DMS153 treated with DMSO at 0.1 percent for 48 hours (cell line): Measurements from ENCODE around the gene INTS3.
A peak's percentile ranks its signal among the peaks of the same experiment; 100 is the strongest.
"Not testable (repeated sequence)": the region's sequence is repeated elsewhere in the genome, so short reads cannot be mapped to it uniquely, and the experiment has no call there.

ENCODE experiments used
- DNase-seq: peaks from one replicate; lab custom pipeline; 2025; ENCODE audit not compliant: unreplicated experiment; lab: John Stamatoyannopoulos, UW

The INTS3 gene

DNA sequence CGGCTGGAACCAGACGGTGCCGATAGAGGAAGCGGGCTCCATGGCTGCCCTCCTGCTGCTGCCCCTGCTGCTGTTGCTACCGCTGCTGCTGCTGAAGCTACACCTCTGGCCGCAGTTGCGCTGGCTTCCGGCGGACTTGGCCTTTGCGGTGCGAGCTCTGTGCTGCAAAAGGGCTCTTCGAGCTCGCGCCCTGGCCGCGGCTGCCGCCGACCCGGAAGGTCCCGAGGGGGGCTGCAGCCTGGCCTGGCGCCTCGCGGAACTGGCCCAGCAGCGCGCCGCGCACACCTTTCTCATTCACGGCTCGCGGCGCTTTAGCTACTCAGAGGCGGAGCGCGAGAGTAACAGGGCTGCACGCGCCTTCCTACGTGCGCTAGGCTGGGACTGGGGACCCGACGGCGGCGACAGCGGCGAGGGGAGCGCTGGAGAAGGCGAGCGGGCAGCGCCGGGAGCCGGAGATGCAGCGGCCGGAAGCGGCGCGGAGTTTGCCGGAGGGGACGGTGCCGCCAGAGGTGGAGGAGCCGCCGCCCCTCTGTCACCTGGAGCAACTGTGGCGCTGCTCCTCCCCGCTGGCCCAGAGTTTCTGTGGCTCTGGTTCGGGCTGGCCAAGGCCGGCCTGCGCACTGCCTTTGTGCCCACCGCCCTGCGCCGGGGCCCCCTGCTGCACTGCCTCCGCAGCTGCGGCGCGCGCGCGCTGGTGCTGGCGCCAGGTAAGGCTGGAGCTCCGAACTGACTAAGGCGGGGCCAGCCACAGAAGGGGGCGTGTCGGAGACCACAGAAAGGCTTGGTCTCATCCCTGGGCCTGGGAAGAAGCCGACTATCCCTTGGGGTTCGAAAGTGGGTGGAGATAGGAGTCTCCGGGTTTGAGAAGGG, 47.8 kb downstream of the INTS3 start:
- peak; percentile 82 for DNase-seq

DNA sequence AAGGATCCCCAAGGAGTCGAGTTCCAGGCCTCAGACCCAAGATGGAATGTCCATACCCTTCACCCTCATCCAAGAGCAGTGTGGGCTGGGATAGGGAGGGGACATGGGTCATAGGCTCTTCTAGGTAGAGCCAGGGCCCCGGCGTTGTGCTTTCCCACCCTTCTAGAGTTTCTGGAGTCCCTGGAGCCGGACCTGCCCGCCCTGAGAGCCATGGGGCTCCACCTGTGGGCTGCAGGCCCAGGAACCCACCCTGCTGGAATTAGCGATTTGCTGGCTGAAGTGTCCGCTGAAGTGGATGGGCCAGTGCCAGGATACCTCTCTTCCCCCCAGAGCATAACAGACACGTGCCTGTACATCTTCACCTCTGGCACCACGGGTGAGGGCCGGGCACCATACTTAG, 48.5 kb downstream of the INTS3 start:
- no peak for DNase-seq

DNA sequence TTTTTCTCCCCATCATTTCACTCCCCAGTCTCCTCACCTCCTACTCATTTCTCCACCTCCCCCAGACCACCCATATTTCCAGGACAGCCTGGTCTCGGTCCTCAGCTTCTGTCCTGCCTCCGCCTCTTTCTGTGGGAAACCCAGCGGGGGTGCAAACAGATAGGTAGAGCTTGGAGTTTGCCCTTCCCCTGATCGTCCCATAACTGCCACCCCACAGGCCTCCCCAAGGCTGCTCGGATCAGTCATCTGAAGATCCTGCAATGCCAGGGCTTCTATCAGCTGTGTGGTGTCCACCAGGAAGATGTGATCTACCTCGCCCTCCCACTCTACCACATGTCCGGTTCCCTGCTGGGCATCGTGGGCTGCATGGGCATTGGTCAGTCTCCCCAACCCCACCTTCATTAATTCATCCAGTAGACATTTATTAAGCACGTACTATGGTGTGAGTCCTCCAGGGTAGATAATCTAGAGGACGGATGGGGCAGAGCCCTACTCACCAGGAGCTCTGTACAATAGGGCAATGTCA, 49.1 kb downstream of the INTS3 start:
- no peak for DNase-seq

DNA sequence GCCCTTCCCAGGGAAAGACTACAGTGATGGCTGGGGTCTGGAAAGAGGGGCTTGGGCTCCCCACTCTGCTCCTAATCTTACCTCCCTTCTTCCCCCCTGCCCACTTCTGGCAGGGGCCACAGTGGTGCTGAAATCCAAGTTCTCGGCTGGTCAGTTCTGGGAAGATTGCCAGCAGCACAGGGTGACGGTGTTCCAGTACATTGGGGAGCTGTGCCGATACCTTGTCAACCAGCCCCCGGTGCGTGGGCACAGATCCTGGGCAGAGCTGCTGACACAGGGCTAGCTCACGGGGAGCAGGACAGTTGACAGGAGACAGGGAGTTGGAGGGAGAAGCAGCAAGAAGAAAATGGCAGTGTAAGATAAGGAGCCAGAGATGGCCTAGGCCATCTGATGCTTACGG, 49.8 kb downstream of the INTS3 start:
- DNase-seq: no peak

DNA sequence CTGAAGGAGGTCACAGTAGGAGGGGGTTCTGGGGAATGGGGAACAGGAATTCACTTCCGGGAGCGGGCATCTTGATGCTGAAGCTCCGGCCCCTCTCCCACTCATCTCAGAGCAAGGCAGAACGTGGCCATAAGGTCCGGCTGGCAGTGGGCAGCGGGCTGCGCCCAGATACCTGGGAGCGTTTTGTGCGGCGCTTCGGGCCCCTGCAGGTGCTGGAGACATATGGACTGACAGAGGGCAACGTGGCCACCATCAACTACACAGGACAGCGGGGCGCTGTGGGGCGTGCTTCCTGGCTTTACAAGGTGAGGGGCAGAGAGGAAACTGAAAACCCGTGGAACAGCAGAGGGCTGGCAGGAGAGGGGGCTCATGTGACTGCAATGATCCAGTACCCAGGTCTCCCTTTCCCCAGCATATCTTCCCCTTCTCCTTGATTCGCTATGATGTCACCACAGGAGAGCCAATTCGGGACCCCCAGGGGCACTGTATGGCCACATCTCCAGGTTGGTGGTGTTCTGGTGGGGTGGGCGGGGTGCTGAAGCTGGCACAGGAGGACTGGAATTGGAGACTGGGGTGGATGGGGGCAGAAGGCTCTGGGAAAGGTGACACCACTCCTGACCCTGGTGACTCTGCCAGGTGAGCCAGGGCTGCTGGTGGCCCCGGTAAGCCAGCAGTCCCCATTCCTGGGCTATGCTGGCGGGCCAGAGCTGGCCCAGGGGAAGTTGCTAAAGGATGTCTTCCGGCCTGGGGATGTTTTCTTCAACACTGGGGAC, 50.4 kb downstream of the INTS3 start:
- DNase-seq: no peak

DNA sequence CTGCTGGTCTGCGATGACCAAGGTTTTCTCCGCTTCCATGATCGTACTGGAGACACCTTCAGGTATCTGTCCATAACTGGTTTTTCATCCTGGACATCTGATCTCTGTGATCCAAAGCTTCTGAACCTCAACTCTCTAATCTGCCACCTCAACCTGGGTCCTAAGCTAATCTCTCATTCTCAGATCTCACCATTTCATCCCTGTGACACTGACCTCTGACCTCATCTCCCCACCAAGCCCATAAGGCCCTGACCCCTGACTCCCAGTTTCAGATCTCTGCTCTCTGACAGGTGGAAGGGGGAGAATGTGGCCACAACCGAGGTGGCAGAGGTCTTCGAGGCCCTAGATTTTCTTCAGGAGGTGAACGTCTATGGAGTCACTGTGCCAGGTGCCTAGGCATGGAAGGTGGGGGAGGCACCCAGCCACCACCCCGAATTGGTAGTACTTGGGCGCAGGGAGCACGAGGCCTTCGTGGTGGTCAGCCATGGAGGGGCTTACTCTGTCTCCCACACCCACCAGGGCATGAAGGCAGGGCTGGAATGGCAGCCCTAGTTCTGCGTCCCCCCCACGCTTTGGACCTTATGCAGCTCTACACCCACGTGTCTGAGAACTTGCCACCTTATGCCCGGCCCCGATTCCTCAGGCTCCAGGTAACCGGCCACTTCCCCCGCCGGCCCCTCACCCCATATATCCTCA, 51.1 kb downstream of the INTS3 start:
- no peak for DNase-seq

DNA sequence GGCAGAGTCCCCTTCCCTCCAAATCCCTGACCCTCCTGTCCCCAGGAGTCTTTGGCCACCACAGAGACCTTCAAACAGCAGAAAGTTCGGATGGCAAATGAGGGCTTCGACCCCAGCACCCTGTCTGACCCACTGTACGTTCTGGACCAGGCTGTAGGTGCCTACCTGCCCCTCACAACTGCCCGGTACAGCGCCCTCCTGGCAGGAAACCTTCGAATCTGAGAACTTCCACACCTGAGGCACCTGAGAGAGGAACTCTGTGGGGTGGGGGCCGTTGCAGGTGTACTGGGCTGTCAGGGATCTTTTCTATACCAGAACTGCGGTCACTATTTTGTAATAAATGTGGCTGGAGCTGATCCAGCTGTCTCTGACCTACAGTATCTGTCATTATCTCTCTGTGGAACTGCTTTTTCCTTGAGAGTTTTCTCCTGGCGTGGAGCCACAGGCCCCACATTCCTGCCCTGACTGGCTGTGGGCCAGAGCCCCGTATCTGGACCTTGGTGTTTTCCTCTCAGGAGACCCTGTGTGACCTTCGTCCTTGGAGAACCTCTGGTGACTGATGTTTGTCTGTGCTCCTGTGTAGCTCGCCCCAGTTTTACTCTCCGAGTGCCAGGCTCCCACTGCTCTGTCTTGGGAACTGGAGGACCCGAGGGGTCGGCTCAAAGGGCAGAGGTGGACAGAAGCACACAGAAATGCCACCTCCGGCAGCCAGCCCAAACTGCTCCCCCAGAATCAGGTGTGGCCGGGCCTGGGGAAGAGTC, 52.1 kb downstream of the INTS3 start:
- DNase-seq: no peak

DNA sequence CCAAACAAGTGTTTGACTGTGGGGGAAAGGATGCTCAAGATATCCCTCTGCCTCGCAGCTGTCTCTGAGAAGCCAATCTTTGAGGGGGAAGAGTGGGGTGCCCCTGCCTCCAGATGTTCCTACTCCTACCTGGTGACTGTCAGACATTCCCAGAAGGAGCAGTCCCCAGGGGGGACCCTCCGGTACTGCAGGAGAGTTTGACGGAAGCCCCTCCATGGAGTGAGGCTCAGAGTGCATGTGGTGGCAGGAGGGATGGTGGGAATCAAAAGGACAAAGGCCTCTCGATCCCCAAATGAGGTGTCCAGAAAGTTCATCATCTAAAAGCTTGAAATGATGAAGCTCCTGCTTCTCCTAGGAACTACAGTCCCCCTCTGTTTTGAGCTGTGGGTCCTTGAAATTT, 52.7 kb downstream of the INTS3 start:
- DNase-seq: no peak

DNA sequence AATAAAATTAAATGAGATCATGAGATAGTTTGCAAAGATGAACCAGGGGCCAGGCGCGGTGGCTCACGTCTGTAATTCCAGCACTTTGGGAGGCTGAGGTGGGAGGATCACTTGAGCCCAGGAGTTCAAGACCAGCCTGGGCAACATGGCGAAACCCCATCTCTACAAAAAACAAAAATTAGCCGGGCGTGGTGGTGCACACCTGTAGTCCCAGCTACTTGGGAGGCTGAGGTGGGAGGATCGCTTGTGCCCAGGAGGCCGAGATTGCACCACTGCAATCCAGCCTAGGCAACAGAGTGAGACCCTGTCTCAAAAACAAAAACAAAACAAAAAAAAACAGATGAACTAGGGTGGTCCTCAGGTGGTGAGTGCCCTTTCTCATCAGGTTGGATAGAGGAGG, 54.8 kb downstream of the INTS3 start:
- not testable (repeated sequence) for DNase-seq

DNA sequence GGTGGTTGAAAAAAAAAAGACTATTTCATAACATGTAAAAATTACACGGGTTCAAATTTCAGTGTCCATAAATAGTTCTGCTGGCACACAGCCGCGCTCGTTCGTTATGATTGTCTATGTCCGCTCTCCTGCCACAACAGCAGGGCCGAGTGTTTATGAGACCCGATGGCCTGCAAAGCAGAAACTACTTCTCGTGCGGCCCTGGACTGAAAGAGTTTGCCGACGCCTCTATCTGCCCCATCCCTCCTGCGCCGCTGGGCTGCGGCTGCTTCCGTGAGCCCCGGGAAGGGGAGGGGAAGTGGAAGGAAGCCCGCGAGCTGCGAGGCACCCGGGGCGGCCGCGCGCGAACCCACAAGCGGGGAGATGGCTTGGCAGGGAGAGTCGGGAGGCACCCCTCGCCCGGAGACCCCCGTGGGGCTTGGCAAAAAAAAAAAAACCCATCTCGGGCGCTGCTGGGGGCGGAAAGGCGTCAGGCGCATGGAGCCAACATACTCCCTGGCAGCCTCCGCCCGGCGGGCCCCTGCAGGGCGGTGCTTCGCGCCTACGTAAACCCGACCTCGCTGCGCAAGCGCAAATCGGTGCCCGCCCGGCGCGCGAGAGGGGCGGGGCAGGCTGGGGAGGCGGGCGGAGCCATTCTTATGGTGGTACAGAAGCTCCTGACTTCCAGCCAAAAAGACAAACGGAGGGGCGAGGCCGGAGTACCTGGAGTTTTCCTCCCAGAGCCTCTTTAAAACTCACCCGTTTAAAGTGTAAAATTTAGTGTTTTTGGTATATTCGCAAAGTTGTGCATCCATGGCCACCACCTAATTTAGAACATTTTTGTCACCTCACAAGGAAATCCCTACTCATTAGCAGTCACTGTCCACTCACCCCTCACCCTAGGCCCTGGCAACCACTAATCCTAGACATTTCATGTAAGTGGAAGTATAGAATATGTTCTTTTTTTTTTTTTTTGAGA, 55.7 kb downstream of the INTS3 start:
- DNase-seq: peak; percentile 96

DNA sequence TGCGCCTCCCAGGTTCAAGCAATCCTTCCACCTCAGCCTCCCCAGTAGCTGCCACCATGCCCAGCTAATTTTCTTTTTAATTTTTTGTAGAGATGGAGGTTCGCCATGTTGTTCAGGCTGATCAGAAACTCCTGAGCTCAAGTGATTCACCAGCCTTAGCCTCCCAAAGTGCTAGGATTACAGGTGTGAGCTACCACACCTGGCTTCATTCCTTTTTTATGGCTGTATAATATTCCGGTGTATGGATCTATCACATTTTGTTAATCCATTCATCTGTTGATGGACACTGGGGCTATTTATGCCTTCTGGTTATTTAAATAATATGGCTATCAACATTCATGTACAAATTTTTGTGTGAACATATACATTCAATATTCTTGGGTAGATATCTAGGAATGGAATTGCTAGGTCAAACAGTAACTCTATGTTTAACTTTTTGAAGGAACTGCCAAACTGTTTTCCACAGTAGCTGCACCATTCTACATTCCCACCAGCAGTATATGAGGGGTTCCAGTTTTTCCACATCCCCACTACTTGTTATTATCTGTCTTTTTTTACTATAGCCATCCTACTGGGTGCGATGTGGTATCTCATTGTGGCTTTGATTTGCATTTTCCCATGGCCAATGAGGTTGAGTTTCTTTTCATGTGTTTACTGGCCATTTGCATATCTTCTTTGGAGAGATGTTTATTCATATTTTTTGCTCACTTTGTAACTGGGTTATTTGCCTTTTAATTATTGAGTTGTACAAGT, 58.4 kb downstream of the INTS3 start:
- no peak for DNase-seq

DNA sequence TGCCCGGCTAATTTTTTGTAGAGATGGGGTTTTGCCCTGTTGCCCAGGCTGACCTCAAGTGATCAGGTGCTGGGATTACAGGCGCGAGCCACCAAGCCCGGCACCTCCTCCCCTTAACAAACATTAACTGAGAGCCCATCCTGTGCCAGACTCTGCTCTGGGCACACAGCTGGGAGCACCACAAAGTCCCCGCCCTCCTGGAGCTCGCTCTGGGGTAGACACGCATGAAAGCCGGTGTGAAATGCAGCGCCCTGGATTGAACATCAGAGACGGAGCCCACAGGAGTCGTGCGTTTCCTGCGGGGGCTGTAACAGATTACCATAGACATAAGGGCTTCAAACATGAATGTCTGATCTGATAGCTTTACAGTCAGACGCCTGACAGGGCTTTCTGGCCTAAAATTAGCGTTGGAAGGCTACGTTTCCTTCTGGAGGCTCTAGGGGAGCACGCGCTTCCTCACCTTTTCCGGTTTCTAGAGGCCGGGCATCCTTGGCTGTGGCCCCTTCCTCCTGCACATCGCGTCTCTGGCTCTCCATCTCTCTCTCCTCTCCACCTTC, 61.7 kb downstream of the INTS3 start:
- DNase-seq: peak; percentile 91

DNA sequence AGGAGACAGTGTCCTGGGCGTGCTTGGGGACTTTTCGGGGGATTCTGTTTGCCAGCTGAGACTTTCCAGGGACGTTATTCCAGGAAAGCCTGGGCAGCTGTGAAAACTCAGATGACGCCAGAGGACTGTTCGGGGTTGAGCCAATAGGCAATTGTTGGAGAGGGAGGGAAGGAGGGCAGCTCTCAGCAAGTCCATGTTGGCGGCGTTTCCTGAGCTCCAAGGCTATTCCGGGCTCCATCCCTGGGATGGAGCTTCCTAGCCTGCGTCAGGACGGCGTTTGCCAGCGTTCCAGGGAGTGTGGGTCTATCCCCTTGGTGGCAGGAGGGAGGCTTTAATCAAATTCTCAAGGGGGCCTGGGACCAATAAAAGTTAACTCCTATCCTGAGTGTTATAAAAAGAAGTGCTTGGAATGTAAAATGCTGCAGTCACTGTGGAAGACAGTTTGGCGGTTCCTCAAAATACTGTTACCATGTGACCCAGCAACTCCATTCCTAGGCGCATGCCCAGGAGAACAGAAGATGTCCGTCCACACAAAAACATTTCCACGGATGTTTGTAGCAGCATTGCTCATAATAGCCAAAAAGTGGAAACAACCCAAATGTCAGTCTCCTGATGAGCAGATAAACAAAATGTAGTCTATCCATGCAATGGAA, 62.6 kb downstream of the INTS3 start:
- peak; percentile 84 for DNase-seq

DNA sequence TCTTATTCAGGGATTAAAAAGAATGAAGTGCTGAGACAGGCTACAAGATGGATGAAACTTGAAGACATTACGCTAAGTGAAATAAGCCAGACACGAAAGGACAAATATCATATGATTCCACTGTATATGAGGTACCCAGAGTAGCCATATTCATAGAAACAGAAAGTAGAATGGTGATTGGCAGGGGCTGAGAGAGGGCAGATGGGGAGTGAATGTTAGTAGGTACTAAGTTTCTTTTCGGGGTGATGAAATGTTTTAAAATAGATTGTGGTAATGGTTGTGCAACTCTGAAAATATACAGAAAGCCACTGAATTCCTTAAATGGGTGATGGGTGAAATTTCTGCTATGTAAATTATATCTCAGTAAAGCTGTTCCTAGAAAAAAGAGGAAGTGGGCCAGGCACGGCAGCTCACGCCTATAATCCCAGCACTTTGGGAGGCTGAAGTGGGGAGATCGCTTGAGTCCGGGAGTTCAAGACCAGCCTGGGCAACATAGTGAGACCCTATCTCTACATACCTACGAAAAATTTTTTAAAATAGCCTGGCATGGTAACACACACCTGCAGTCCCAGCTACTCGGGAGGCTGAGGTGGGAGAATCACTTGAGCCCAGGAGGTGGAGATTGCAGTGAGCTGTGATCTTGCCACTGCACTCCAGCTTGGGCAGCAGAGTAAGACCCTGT, 63.3 kb downstream of the INTS3 start:
- DNase-seq: no peak

DNA sequence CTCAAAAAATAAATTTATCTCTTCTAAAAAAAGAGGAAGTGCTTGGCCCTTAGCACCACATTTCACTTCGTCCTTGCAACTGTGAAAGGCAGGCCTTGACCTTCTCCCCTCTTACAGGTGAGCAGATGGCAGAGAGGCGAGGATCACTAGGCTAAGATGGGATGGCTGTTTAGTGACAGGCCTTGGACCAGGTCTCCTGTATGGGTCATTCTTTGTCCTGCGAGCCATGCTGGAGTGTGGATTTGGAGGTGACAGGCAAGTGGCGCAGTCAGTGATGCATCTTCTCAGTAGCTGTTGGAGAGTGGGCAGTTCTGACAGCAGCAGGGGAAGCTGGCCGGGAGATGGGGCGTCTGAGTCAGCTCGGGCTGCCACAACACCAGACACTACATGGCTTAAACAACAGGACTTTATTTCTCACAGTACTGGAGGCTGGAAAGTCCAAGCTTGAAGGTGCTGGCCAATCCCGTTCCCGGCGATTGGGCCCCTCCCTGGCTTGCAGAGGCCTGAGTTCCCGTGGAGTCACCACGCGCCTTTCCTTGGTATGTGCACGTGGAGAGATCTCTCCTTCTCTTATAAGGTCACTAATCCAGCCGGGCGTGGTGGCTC, 63.9 kb downstream of the INTS3 start:
- no peak for DNase-seq

DNA sequence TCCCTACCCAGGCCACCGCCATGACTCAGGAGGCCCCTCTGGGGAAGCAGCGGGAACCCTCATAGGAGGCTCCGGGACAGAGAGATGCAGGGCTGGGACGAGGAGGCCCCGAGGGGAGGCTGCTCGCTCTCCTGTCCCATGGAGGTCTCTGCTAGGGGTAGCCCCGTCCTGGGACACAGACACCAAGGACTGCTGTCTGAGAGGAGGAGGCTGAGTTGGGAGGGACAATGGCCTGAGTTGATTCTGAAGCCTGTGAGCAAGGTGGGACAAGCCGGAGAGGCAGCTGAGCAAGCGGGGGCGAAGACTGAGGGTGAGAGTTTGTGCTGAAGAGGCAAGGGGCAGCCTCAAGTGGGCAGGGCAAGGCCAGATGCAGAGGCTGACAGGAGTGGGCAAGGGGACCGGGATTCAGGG, 64.8 kb downstream of the INTS3 start:
- DNase-seq: no peak
